Measurements from ENCODE around the gene ARMC6.

DNA sequence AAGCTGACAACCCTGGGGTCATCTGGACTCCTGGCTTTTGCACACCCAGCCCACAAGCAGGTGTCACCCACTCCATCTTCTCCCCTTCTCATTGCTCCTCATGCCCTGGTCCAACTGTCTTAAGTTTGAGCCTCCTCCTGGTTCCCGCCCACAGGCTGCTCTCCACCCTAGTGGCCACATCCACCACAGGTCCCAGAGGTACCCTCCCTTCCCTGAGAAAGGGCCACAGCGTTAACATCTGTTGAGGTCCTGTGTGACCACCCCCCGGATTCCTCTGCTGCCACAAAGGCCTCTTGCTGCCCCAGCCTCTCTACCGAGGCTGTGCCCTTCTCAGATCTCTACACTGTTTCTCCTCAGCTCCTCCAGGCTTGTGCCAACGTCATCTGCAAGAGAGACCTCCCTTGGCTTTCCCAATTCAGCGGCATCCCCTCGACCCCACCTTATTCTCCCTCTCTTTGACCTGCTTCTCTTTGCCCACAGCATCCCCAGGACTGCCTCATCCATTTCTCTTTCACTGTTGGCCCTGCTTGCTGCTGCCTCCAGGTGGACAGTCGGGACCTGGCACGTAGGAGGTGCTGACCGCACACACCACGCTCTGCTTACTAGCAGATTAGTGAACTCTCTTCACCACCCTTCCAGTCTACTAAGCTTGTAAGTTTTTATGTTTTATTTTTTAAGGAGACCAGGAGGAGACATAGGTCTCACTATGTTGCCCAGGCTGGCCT lies 33.3 kb upstream of the ARMC6 start:
- TF ChIP-seq, protein P1, sequence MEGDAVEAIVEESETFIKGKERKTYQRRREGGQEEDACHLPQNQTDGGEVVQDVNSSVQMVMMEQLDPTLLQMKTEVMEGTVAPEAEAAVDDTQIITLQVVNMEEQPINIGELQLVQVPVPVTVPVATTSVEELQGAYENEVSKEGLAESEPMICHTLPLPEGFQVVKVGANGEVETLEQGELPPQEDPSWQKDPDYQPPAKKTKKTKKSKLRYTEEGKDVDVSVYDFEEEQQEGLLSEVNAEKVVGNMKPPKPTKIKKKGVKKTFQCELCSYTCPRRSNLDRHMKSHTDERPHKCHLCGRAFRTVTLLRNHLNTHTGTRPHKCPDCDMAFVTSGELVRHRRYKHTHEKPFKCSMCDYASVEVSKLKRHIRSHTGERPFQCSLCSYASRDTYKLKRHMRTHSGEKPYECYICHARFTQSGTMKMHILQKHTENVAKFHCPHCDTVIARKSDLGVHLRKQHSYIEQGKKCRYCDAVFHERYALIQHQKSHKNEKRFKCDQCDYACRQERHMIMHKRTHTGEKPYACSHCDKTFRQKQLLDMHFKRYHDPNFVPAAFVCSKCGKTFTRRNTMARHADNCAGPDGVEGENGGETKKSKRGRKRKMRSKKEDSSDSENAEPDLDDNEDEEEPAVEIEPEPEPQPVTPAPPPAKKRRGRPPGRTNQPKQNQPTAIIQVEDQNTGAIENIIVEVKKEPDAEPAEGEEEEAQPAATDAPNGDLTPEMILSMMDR (conservative IDR thresholded peaks at IDR 0.05) = no peak; the same call in 1 of the 2 replicates
- TF ChIP-seq ZFX (IDR thresholded peaks at IDR 0.05) = no peak

All from C4-2B (cell line).